Peyer's patch (tissue), 4 donors: ENCODE data around the gene SMYD3.

ENCODE experiments used
- POLR2A ChIP-seq, 2 donors: fragments of 450-650 bp; IDR thresholded peaks; one replicate each; pipeline ENCODE4 v1.5.1; 2017; ENCODE audit warnings: antibody characterized with exemption in 2 of 2, mild to moderate bottlenecking in 2 of 2, moderate library complexity in 2 of 2
- TF ChIP-seq, protein P1 (sequence below), 6 experiments: fragments of 450-650 bp in 4 of 6; fragments of 200-600 bp in 2 of 6; sonication (generic) in 1 of 6; IDR thresholded peaks; one replicate each; pipeline ENCODE4 v1.5.1; 2017 to 2019; ENCODE audit warnings: antibody characterized with exemption in 6 of 6, mild to moderate bottlenecking in 3 of 6, moderate library complexity in 1 of 6

DNA sequence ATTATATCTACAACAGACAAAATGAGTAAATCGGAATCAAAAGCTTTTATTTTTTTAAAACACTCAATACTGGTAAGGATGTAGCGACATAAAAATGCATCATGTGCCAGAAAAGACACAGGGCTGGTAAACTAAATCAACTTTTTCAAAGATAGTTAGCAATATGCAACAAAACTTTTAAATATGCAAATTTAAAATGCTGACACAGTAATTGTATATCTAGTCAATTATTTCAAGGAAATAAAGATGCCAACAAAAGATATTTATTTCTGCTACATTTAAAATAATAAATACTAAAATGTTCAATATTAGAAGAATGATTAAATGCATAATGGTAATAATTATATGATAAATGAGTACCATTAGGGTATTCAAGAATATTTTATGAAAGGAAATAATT, 295.1 kb downstream of the SMYD3 start:
- TF ChIP-seq POLR2A (IDR thresholded peaks at IDR 0.05) = no peak
- TF ChIP-seq, protein P1, sequence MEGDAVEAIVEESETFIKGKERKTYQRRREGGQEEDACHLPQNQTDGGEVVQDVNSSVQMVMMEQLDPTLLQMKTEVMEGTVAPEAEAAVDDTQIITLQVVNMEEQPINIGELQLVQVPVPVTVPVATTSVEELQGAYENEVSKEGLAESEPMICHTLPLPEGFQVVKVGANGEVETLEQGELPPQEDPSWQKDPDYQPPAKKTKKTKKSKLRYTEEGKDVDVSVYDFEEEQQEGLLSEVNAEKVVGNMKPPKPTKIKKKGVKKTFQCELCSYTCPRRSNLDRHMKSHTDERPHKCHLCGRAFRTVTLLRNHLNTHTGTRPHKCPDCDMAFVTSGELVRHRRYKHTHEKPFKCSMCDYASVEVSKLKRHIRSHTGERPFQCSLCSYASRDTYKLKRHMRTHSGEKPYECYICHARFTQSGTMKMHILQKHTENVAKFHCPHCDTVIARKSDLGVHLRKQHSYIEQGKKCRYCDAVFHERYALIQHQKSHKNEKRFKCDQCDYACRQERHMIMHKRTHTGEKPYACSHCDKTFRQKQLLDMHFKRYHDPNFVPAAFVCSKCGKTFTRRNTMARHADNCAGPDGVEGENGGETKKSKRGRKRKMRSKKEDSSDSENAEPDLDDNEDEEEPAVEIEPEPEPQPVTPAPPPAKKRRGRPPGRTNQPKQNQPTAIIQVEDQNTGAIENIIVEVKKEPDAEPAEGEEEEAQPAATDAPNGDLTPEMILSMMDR (IDR thresholded peaks at IDR 0.05) = no peak
